Panc1 (cell line): ENCODE measurements around the gene SLC34A1. TPM values are rescaled to one million over a fixed set of nuclear protein-coding genes. Genes with fewer than 3 reads are reported as not detected.

Experiments used
- ATAC-seq: fragments of 200-7000 bp; cut with Tn5 transposase; 2 replicates; pipeline ENCODE4 v1.9.1; 2020; ENCODE audit warnings: mild to moderate bottlenecking, moderate library complexity
- BruUV-seq: library from RNA; stranded (reverse); fragments of 400-500 nt; replicated peaks from 2 replicates; lab custom pipeline; 2021; lab: Mats Ljungman, UMichigan
- CTCF ChIA-PET: fragments of 300-600 bp; sonication (Branson Sonifier 250); formaldehyde crosslinking; loops from one replicate; lab custom pipeline; 2022; ENCODE audit warnings: antibody characterized with exemption; lab: Charles Lee
- POLR2A ChIA-PET: fragments of 300-600 bp; sonication (Branson Sonifier 250); formaldehyde crosslinking; loops from one replicate; lab custom pipeline; 2022; ENCODE audit warnings: antibody characterized with exemption; lab: Charles Lee
- DNase-seq: peaks from one replicate; pipeline ENCODE4 v3.0.0-alpha.2; 2010; ENCODE audit warnings: low read depth, low spot score
- H3K27ac ChIP-seq: 2 replicates; pipeline ENCODE4 v1.5.1; 2011; ENCODE audit warnings: mild to moderate bottlenecking, low read length, inconsistent platforms
- H3K27me3 ChIP-seq: fragments of 200-500 bp; sonication (Bioruptor generic); 2 replicates; pipeline ENCODE4 v1.6.0; 2014; ENCODE audit warnings: low read length, inconsistent platforms; ENCODE audit not compliant: control insufficient read depth, insufficient read depth
- H3K36me3 ChIP-seq: fragments of 200-500 bp; sonication (Bioruptor generic); 2 replicates; pipeline ENCODE4 v1.5.1; 2014; ENCODE audit warnings: inconsistent platforms, mild to moderate bottlenecking, low read length, moderate library complexity; ENCODE audit not compliant: control insufficient read depth, insufficient read depth
- H3K4me1 ChIP-seq: 2 replicates; pipeline ENCODE4 v1.5.1; 2011; ENCODE audit warnings: inconsistent platforms, mild to moderate bottlenecking, low read length, moderate library complexity; ENCODE audit not compliant: control insufficient read depth, insufficient read depth
- H3K4me3 ChIP-seq, 2 experiments: 2 replicates each; pipeline ENCODE4 v1.5.1; 2011 to 2012; ENCODE audit warnings: low read depth in 2 of 2, low read length in 2 of 2, mild to moderate bottlenecking in 2 of 2, inconsistent platforms in 1 of 2, moderate library complexity in 1 of 2
- H3K9me3 ChIP-seq: fragments of 200-500 bp; sonication (Bioruptor generic); 2 replicates; pipeline ENCODE4 v1.5.1; 2014; ENCODE audit warnings: low read depth, mild to moderate bottlenecking, inconsistent platforms, low read length, moderate library complexity; ENCODE audit not compliant: control insufficient read depth, insufficient read depth
- CTCF ChIP-seq: fragments of 450-650 bp; IDR thresholded peaks from 2 replicates; pipeline ENCODE4 v1.5.1; 2017; ENCODE audit warnings: mild to moderate bottlenecking
- POLR2AphosphoS5 ChIP-seq: IDR thresholded peaks from 2 replicates; pipeline ENCODE4 v1.6.1; 2012; ENCODE audit warnings: mild to moderate bottlenecking, low read depth, low read length, moderate library complexity
- REST ChIP-seq, 2 experiments: IDR thresholded peaks; 2 replicates each; pipeline ENCODE4 v1.6.1; 2011 to 2012; ENCODE audit warnings: low read depth in 2 of 2, control low read depth in 1 of 2, low read length in 1 of 2, mild to moderate bottlenecking in 1 of 2, moderate library complexity in 1 of 2; ENCODE audit not compliant: insufficient read depth in 1 of 2
- SIN3A ChIP-seq: IDR thresholded peaks from 2 replicates; pipeline ENCODE4 v1.6.1; 2012; ENCODE audit warnings: low read depth, mild to moderate bottlenecking, low read length, moderate library complexity, borderline replicate concordance; ENCODE audit not compliant: insufficient read depth
- TCF7L2 ChIP-seq: IDR thresholded peaks from 2 replicates; pipeline ENCODE4 v1.6.1; 2011; ENCODE audit warnings: mild to moderate bottlenecking, low read depth, low read length, inconsistent platforms
- in situ Hi-C: cut with HindIII; loops from 2 replicates; pipeline ENCODE4 v1.10.0; 2016; ENCODE audit warnings: low sequenced_read_pairs, low pct_unique_long_range_greater_than_20kb
- intact Hi-C: fragments of 100-400 bp; cut with micrococcal nuclease; formaldehyde crosslinking; loops from one replicate; pipeline ENCODE4 v1.10.0; 2022; ENCODE audit not compliant: unreplicated experiment
- total RNA-seq: library from RNA; stranded (reverse); gene quantifications from one replicate; pipeline ENCODE4 v1.2.1, GENCODE V29; 2021; ENCODE audit not compliant: unreplicated experiment

Gene SLC34A1
- total RNA-seq, 1 experiment from 2014 or later = not detected

- DNase-seq (no peak), ATAC-seq (no peak)
- no peaks in the 10 kb centered on the region for H3K9me3 ChIP-seq
- H3K4me1 ChIP-seq = peaks cover 1% of the 10 kb centered on the region; the same call in 1 of the 2 replicates
- no TSS peak for BruUV-seq
- no peak for TF ChIP-seq TCF7L2
- intact Hi-C loops = no loop called here
- H3K4me3 ChIP-seq = no peak overlapping the region
- H3K27ac ChIP-seq = no peak overlapping the region
- ChIA-PET POLR2A (no interaction called here), CTCF (no interaction called here)
- in situ Hi-C loops = no loop called here
- no peaks in the 10 kb centered on the region; the same call in 1 of the 2 replicates for H3K36me3 ChIP-seq
- H3K27me3 ChIP-seq = no peaks in the 10 kb centered on the region
Observed at GRCh38 chr5:177432839-177433657, 48.8 kb downstream of the SLC34A1 start.

GRCh38 chr5:177433658-177434217 is 49.5 kb downstream of the SLC34A1 start:
- in situ Hi-C loops = no loop called here
- no TSS peak for BruUV-seq

More at GRCh38 chr5:177433658-177434217, 49.5 kb downstream of the SLC34A1 start:
- H3K4me3 ChIP-seq = no peak overlapping the region
- no peaks in the 10 kb centered on the region; the same call in 1 of the 2 replicates for H3K36me3 ChIP-seq
- H3K9me3 ChIP-seq = no peaks in the 10 kb centered on the region
- no peak overlapping the region for H3K27ac ChIP-seq
- POLR2A ChIA-PET = no interaction called here
- DNase-seq (no peak), ATAC-seq (no peak)
- intact Hi-C loops = no loop called here
- H3K27me3 ChIP-seq = no peaks in the 10 kb centered on the region
- TF ChIP-seq REST (IDR thresholded peaks at IDR 0.05; ENCODE audit: insufficient read depth in 1 of 2, low read depth in 2 of 2, low read length in 1 of 2) (no peak), CTCF (no peak), TCF7L2 (no peak), SIN3A (no peak), POLR2AphosphoS5 (no peak)
- no peaks in the 10 kb centered on the region for H3K4me1 ChIP-seq
- CTCF ChIA-PET = no interaction called here
